WI38 (cell line): ENCODE measurements around the gene RASSF4.

ENCODE experiments used
- H3K4me3 ChIP-seq: 2 replicates; pipeline ENCODE4 v1.5.1; 2011; ENCODE audit warnings: low read depth, mild to moderate bottlenecking, control low read depth, low read length
- TF ChIP-seq, protein P1 (sequence below): IDR thresholded peaks from 2 replicates; pipeline ENCODE4 v1.5.1; 2012; ENCODE audit warnings: low read depth, mild to moderate bottlenecking, control low read depth, low read length

RASSF4 gene

DNA sequence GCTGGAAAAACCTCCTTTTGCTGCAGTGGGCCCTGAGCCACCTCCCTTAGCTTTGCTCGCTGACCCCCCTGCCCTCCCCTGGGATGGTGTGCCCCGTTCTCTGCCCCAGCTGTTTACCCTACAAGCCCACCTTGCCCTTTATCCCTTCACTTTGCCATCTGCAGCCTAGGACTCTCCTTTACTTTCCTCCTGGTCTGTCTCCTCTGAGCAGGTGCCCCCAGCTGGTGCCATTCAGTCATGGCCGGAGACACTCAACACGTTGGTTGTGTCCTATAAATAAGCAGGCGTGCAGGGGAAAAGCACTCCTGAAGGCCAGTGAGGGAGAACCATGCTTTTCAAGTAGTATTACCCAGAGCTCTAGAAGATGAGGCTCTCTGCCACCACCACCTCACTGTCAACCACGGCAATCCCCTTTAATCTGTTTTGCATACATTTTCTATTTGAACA, 6.1 kb downstream of the RASSF4 start:
- H3K4me3 ChIP-seq: no peak overlapping the region

DNA sequence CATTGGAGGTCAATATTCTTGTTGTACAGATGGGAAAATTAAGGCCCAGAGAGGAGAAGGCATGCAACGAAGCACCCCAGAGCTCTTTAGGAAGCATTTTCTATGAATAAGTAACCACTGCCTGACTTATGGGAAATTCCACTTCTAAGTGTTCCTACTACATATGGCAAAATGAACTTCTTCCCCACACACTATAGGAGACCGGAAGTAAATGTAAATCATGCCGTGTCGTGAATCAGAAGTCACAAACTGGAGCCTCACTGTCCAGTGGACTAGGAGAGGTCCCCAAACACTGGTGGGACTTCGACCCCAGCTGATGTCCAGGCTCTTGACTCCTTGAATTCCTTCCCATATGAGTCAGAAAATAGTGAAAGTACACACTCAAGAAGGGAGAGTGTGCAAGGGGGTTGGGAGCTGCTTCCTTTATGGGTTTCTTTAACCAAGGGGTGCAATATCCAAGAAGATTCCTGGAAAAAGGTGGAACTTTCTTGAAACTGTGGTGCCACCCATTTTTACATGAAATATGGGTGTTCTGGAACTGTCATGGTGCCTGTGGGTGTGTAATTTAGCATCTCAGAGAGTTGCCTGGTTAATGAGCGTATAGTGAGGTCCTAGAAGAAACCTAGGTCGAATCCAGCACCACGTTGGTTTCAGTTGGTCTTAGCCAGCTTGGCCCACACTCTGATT, 6.7 kb downstream of the RASSF4 start:
- TF ChIP-seq, protein P1, sequence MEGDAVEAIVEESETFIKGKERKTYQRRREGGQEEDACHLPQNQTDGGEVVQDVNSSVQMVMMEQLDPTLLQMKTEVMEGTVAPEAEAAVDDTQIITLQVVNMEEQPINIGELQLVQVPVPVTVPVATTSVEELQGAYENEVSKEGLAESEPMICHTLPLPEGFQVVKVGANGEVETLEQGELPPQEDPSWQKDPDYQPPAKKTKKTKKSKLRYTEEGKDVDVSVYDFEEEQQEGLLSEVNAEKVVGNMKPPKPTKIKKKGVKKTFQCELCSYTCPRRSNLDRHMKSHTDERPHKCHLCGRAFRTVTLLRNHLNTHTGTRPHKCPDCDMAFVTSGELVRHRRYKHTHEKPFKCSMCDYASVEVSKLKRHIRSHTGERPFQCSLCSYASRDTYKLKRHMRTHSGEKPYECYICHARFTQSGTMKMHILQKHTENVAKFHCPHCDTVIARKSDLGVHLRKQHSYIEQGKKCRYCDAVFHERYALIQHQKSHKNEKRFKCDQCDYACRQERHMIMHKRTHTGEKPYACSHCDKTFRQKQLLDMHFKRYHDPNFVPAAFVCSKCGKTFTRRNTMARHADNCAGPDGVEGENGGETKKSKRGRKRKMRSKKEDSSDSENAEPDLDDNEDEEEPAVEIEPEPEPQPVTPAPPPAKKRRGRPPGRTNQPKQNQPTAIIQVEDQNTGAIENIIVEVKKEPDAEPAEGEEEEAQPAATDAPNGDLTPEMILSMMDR: no peak
- no peak overlapping the region for H3K4me3 ChIP-seq

More for the DNA sequence above, 6.1 kb downstream of the RASSF4 start:
- TF ChIP-seq, protein P1: no peak

DNA sequence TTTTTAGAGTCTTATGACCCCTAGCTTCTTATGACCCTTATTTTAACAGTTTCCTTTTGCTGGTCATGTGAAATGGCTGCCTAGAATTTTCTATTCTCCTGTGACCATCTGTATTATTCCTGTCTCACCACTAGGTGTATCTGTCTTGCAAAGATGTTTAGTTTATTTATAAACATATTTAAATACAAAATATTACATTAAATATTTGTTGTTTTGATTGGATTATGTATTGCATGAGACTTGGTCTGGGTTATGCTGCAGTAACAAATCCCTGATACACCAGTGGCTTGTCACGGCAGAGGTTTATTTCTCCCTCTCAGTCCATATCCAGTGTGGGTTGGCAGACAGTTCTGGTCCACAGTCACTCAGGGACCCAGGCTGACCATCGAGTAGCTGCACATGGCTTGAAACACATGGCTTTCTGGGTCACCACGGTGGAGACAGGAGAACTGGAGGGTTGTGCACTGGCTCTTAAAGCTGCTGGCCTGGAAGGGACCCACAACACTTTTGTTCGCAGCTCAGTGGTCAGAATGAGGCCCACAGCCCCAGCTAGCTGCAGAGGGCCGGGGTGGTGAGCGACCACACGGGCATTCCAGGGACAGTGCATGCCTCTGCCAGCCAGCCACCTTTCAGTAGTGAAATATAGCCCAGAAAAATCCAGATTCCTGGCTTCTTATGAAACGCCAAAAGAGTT, 7.4 kb downstream of the RASSF4 start:
- TF ChIP-seq, protein P1: no peak
- no peak overlapping the region for H3K4me3 ChIP-seq

DNA sequence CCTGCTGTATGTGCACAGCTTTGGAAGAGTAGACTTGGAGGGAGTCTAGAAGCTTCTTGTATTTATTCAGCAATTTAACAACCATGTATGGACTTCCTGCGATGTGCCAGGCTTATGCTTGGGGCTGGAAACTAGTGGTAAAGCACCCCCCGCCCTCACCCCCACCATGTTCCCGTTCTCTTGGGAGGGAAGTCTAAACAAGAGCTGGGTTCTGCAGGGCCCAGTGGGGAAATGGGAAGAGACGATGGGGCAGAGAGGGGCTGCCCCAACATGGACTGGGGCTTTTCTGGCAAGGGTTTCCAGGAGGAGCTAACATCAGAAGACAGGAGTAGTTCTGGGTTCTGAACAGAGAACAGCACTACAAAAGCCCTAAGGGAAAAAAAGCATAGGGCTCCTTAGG, 8.0 kb downstream of the RASSF4 start:
- no peak overlapping the region for H3K4me3 ChIP-seq
- TF ChIP-seq, protein P1: no peak

DNA sequence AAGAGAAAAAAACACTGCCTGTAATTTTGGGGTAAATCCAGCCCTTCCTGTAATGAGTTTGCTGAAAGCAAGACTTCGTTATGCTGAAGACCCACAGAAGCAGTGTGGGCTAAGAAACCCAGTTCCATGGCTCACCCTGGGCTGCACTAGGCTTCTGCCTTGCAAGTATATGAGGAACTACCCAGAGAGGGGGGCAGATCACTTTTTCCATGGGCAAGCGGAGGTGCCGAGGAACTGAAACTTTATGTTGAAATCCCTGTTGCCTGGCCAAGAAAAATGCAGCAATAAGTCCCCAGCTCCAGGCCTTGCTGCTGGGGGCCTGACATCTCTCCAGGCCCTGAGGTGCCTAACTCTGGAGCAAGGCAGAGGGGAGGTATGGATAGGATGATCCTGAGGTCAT, 8.5 kb downstream of the RASSF4 start:
- H3K4me3 ChIP-seq: no peak overlapping the region
- TF ChIP-seq, protein P1: no peak

DNA sequence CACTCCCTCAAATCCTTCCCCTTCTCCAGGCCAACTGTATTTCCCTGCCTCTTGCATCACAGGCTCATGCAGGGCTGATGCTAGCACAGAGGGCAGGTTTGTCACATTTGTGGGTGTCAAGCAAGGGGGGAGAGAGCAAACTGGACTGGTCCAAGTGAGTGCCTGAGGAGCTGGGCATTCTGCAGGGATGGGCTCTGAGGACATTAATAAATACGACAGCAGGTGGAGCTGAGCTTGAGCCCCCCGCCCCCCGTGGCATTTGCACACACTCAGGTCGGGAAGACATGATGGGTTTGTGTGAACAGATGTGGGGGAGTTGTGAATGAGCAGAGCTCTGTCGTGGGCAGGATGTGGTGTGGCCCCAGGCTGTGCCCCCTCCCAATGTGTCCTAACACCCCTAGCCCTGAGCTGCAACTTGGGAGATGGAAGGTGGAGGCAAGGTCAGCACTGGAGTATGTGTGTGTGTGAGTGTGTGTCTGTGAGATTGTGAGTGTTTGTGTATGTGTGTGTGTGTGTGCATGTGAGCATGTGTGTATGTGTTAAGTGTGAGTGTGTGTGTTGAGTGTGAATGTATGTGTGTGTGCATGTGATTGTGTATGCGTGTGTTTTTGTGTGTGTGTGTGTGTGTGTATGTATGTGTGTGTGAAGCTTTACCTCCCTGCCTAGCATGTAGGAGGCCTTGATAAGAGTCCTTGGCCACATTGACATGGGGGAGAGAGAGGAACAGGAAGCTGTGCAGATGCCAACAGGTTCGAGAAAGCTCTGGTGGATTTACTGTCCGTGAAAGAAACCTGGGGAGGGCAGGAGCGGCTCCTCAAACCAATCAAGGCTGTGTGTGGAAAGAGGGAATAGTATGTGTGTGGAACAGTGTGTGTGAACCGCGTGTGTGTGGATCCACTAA, 9.1 kb downstream of the RASSF4 start:
- H3K4me3 ChIP-seq: no peak overlapping the region
- TF ChIP-seq, protein P1: no peak

DNA sequence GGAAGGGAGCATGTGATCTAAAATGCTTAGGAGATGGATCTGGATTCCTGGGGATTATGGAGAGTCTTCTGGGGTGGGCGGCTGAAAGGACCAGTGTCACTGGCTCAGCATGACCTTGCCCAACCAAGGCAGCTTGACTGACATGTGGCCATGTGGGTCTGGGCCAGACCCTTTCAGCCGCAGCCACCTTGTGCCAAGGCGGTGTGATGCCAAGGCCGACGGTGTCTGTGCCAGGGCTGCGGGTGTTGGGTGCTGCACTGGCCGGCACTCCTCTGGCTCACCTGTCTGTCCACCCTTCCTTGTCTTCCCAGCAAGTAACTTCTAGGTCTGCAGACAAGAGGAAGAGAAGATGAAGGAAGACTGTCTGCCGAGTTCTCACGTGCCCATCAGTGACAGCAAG, 10.3 kb downstream of the RASSF4 start:
- TF ChIP-seq, protein P1: no peak
- no peak overlapping the region for H3K4me3 ChIP-seq
